ENCODE data around the gene ZNF407. TPM values are rescaled to one million over a fixed set of nuclear protein-coding genes. Genes with fewer than 3 reads are reported as not detected.

Gene ZNF407
- total and polyA plus RNA-seq, 2 of the 13 experiments (the other 11 are each of a cell fraction or from before 2014, with no cell fraction given): 2.3 to 8.7 TPM

GRCh38 chr18:74598350-74599001 lies 806 bp downstream of the ZNF407 start (continued):
- TF ChIP-seq PHF8 (CRISPR knock-in tag; IDR thresholded peaks at IDR 0.05) (peak; percentile 35; the same call in 1 of the 2 replicates), ZNF484 (CRISPR knock-in tag; IDR thresholded peaks at IDR 0.05; ENCODE audit: borderline replicate concordance, low read depth) (no peak), ATF7 (IDR thresholded peaks at IDR 0.05) (no peak), ATF7 (CRISPR knock-in tag; IDR thresholded peaks at IDR 0.05) (no peak), ZNF660 (CRISPR knock-in tag; IDR thresholded peaks at IDR 0.05; ENCODE audit: borderline replicate concordance, low read depth) (no peak), ZNF614 (CRISPR knock-in tag; IDR thresholded peaks at IDR 0.05; ENCODE audit: borderline replicate concordance) (no peak), ZNF468 (CRISPR knock-in tag; IDR thresholded peaks at IDR 0.05) (no peak), CENPT (CRISPR knock-in tag; IDR thresholded peaks at IDR 0.05; ENCODE audit: low read depth) (no peak), JUND (CRISPR knock-in tag; IDR thresholded peaks at IDR 0.05) (0 out of 2 replicates have a peak, but pooled peaks have one; percentile 42), RELA (CRISPR knock-in tag; IDR thresholded peaks at IDR 0.05) (no peak), ETS1 (CRISPR knock-in tag; IDR thresholded peaks at IDR 0.05) (0 out of 2 replicates have a peak, but pooled peaks have one; percentile 52), KLF12 (CRISPR knock-in tag; IDR thresholded peaks at IDR 0.05; ENCODE audit: borderline replicate concordance) (no peak), ZNF225 (CRISPR knock-in tag; IDR thresholded peaks at IDR 0.05) (peak; percentile 76; the same call in 1 of the 2 replicates), ZIK1 (CRISPR knock-in tag; IDR thresholded peaks at IDR 0.05; ENCODE audit: borderline replicate concordance, low read depth) (no peak), ZNF83 (CRISPR knock-in tag; IDR thresholded peaks at IDR 0.05; ENCODE audit: borderline replicate concordance) (no peak), ZBTB3 (CRISPR knock-in tag; IDR thresholded peaks at IDR 0.05; ENCODE audit: borderline replicate concordance, low read depth) (no peak), ZNF496 (CRISPR knock-in tag; IDR thresholded peaks at IDR 0.05; ENCODE audit: insufficient replicate concordance) (no peak), MXD3 (CRISPR knock-in tag; IDR thresholded peaks at IDR 0.05) (0 out of 2 replicates have a peak, but pooled peaks have one; percentile 53), ZNF549 (CRISPR knock-in tag; IDR thresholded peaks at IDR 0.05) (no peak), ZNF75D (CRISPR knock-in tag; IDR thresholded peaks at IDR 0.05; ENCODE audit: borderline replicate concordance) (no peak), NFKBIZ (CRISPR knock-in tag; IDR thresholded peaks at IDR 0.05) (0 out of 2 replicates have a peak, but pooled peaks have one; percentile 62), HDAC1 (CRISPR knock-in tag; IDR thresholded peaks at IDR 0.05) (peak; percentile 47; the same call in 1 of the 2 replicates), BHLHE40 (IDR thresholded peaks at IDR 0.05; ENCODE audit: low read length) (no peak), ZBTB25 (CRISPR knock-in tag; IDR thresholded peaks at IDR 0.05) (no peak), PBX3 (CRISPR knock-in tag; IDR thresholded peaks at IDR 0.05; ENCODE audit: borderline replicate concordance) (no peak), NCOA2 (CRISPR knock-in tag; IDR thresholded peaks at IDR 0.05) (0 out of 2 replicates have a peak, but pooled peaks have one; percentile 12)
